Adrenal gland (tissue), 5 donors: ENCODE data around the gene TSPAN13.

Source experiments
- POLR2A ChIP-seq, 2 donors: fragments of 450-650 bp; IDR thresholded peaks; one replicate each; pipeline ENCODE4 v1.6.1; 2017; ENCODE audit warnings: antibody characterized with exemption in 2 of 2, mild to moderate bottlenecking in 2 of 2, moderate library complexity in 1 of 2
- TF ChIP-seq, protein P1 (sequence below), 6 experiments: fragments of 450-650 bp in 4 of 6; fragments of 200-600 bp in 2 of 6; sonication (generic) in 1 of 6; IDR thresholded peaks; 1 replicate in 5 of 6; 2 replicates in 1 of 6; pipeline versions ENCODE4 v1.5.1 to v1.8.0; 2016 to 2021; ENCODE audit warnings: antibody characterized with exemption in 6 of 6, mild to moderate bottlenecking in 2 of 6, moderate library complexity in 1 of 6
- donor health status: DM: no; HTN: no; CAD: no.

- TF ChIP-seq, protein P1, sequence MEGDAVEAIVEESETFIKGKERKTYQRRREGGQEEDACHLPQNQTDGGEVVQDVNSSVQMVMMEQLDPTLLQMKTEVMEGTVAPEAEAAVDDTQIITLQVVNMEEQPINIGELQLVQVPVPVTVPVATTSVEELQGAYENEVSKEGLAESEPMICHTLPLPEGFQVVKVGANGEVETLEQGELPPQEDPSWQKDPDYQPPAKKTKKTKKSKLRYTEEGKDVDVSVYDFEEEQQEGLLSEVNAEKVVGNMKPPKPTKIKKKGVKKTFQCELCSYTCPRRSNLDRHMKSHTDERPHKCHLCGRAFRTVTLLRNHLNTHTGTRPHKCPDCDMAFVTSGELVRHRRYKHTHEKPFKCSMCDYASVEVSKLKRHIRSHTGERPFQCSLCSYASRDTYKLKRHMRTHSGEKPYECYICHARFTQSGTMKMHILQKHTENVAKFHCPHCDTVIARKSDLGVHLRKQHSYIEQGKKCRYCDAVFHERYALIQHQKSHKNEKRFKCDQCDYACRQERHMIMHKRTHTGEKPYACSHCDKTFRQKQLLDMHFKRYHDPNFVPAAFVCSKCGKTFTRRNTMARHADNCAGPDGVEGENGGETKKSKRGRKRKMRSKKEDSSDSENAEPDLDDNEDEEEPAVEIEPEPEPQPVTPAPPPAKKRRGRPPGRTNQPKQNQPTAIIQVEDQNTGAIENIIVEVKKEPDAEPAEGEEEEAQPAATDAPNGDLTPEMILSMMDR (IDR thresholded peaks at IDR 0.05): no peak
- no peak for TF ChIP-seq POLR2A (IDR thresholded peaks at IDR 0.05)
These were observed 59.7 kb downstream of the TSPAN13 start for GRCh38 chr7:16813232-16813616.
